ENCODE results near the gene NSG2.

- TF ChIP-seq CTCF (IDR thresholded peaks at IDR 0.05) (no peak), POLR2A (IDR thresholded peaks at IDR 0.05) (no peak)
Measured at GRCh38 chr5:174110310-174110709, 64.8 kb downstream of the NSG2 start.
